Hematopoietic multipotent progenitor cell treated with erythropoietin and hydrocortisone succinate and interleukin-3 and kit ligand, for 17 days (in vitro differentiated cells): ENCODE measurements around the gene KIF5A.
"Not testable (repeated sequence)": the region's sequence is repeated elsewhere in the genome, so short reads cannot be mapped to it uniquely, and the experiment has no call there.

Experiments
- DNase-seq: peaks from one replicate; pipeline ENCODE4 v3.0.0-alpha.2; 2015; ENCODE audit warnings: low spot score

Gene KIF5A

GRCh38 chr12:57584050-57584449 lies 34.2 kb downstream of the KIF5A start:
- DNase-seq: no peak

- DNase-seq: no peak
Measured at GRCh38 chr12:57584690-57585089, 34.8 kb downstream of the KIF5A start.

GRCh38 chr12:57585156-57585555 lies 35.3 kb downstream of the KIF5A start:
- no peak for DNase-seq

GRCh38 chr12:57586128-57586527 lies 36.3 kb downstream of the KIF5A start:
- no peak for DNase-seq

GRCh38 chr12:57586832-57587429 lies 37.1 kb downstream of the KIF5A start:
- no peak for DNase-seq

GRCh38 chr12:57588951-57589610 lies 39.2 kb downstream of the KIF5A start:
- DNase-seq: not testable (repeated sequence)

GRCh38 chr12:57590479-57590863 lies 40.6 kb downstream of the KIF5A start:
- DNase-seq: no peak

GRCh38 chr12:57590864-57591781 lies 41.3 kb downstream of the KIF5A start, which contains the start of gene PIP4K2C:
Gene PIP4K2C, plus strand, starts transcription at chr12:57591192. Its CDS starts 98 bp downstream, at chr12:57591290.
- DNase-seq: peak; percentile 92

GRCh38 chr12:57591782-57592325 lies 42.0 kb downstream of the KIF5A start:
- DNase-seq: no peak

- DNase-seq: no peak
Measured at GRCh38 chr12:57592551-57593165, 42.8 kb downstream of the KIF5A start.

GRCh38 chr12:57593187-57593586 lies 43.3 kb downstream of the KIF5A start:
- no peak for DNase-seq

GRCh38 chr12:57600395-57600794 lies 50.6 kb downstream of the KIF5A start:
- DNase-seq: no peak

GRCh38 chr12:57602544-57602943 lies 52.7 kb downstream of the KIF5A start:
- DNase-seq: no peak

GRCh38 chr12:57603324-57603723 lies 53.5 kb downstream of the KIF5A start:
- no peak for DNase-seq

- no peak for DNase-seq
Measured at GRCh38 chr12:57603815-57604453, 54.1 kb downstream of the KIF5A start.

GRCh38 chr12:57604454-57604991 lies 54.7 kb downstream of the KIF5A start, which contains the start of gene DTX3:
Gene DTX3, plus strand, starts transcription at chr12:57604824. Its CDS starts 1,694 bp downstream, at chr12:57606518.
- no peak for DNase-seq

- DNase-seq: no peak
Measured at GRCh38 chr12:57604992-57605810, 55.4 kb downstream of the KIF5A start.

- DNase-seq: no peak
Measured at GRCh38 chr12:57605811-57606311, 56.0 kb downstream of the KIF5A start.

- no peak for DNase-seq
Measured at GRCh38 chr12:57606399-57606798, 56.6 kb downstream of the KIF5A start.

GRCh38 chr12:57606821-57607220 lies 57.0 kb downstream of the KIF5A start:
- no peak for DNase-seq
